NCI-H2196 (cell line): ENCODE results near the gene LCN1.
"Not testable (repeated sequence)": the region's sequence is repeated elsewhere in the genome, so short reads cannot be mapped to it uniquely, and the experiment has no call there.

Source experiments
- DNase-seq: peaks from one replicate; lab custom pipeline; 2025; ENCODE audit not compliant: unreplicated experiment; lab: John Stamatoyannopoulos, UW

Gene LCN1

GRCh38 chr9:135522137-135522877 is 1.1 kb downstream of the LCN1 start:
- DNase-seq, result no peak

- DNase-seq, result no peak
Observed at GRCh38 chr9:135522931-135523330, 1.7 kb downstream of the LCN1 start.

GRCh38 chr9:135523521-135524129 is 2.4 kb downstream of the LCN1 start:
- DNase-seq, result no peak

DNA sequence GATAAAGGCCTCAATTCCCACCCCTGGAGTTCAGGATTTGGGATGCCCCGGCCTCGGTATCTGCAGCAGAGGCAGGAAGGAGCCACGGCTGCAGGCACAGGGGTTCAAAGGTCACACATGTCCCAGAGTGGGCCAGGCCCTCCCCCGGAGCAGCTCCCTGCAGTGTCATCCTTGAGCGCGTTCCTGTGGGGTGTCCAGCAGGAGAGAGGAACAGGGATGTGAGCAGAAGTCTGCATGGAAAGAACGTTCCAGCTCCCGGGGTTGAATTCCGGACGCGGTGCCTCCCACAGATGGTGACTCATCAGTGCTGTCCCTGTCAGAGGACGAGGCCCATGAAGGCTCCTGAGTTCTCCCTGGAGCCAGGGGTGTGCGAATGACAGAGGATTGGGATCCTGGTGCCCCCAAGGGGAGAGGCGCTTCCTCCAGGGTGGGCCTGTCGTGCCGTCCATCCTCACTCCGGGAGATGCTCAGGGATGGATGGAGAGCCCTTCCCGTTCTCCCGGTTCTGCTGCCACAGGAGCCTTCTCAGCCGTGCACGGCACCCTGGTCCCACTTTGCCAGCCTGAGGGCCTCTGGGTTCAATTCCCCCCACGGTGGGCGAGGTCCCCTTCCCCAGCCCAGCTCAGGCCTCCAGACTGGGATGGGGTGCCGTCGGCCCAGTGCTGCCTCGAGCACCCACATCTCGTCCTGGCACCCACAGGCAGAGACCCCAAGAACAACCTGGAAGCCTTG is 3.1 kb downstream of the LCN1 start:
- DNase-seq, result no peak

- no peak for DNase-seq
Observed at GRCh38 chr9:135525241-135526088, 4.2 kb downstream of the LCN1 start.

DNA sequence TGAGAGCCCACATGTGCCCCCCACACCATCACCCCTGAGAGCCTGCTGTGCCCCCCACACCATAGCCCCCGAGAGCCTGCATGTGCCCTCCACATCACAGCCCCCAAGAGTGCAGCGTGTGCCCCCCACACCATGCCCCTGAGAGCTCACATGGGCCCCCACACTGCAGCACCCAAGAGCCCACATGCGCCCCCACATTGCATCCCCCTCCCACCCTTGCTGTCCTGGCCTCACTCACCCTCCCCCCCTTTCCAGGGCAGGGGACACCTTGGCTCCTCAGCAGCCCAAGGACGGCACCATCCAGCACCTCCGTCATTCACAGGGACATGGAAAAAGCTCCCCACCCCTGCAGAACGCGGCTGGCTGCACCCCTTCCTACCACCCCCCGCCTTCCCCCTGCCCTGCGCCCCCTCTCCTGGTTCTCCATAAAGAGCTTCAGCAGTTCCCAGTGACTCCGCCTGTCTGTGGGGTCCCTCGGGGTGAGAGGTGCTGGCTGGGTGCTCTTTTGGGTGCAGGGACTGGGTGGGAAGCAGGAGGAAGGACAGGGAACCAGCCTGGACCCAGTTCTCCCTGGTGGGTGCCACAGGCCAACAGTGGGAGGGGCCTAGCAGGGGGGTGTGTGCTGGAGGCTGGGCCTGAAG is 5.0 kb downstream of the LCN1 start:
- DNase-seq, result no peak

GRCh38 chr9:135526730-135527571 is 5.7 kb downstream of the LCN1 start:
- no peak for DNase-seq

DNA sequence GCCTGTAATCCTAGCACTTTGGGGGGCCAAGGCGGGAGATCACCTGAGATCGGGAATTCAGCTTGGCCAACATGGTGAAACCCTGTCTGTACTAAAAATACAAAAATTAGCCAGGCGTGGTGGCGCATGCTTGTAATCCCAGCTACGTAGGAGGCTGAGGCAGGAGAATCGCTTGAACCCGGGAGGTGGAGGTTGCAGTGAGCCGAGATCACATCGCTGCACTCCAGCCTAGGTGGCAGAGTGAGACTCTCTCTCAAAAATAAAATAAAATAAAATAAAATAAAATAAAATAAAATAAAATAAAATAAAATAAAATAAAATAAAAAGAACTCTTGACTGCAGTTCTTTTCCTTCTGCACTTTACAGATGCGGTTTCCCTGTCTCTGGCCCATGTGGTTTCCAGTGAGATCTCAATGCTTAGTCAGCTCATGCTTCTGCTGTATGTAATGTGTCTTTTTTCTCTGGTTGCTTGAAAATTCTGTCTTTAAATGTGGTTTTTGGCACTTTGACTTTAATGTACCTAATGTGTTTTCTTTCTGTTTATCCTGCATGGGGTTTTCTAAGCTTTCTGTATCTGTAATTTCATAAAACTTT is 7.7 kb downstream of the LCN1 start:
- DNase-seq, result not testable (repeated sequence)

- no peak for DNase-seq
Observed at GRCh38 chr9:135530146-135530545, 8.9 kb downstream of the LCN1 start.

DNA sequence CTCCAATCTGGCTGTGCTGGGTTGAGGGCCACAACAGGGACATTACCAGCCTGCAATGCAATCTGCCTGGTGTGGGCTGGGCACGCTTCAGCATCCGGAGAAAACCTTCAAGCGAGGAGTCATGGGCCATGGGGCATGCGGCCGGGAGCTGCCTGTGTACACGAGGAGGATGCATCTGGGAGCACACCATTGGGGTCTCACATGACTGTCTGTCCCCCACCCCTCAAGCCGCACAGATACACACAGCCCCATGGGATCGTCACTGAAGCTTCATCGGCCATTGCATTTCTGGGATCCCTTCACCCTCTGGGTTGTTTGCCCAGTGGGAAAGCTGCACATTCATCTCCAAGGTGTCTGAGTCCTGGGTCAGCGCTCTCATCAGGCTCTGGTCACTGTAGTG is 9.9 kb downstream of the LCN1 start:
- no peak for DNase-seq

- DNase-seq, result no peak
Observed at GRCh38 chr9:135533113-135533512, 11.9 kb downstream of the LCN1 start.

- DNase-seq, result no peak
Observed at GRCh38 chr9:135533674-135534073, 12.4 kb downstream of the LCN1 start.

DNA sequence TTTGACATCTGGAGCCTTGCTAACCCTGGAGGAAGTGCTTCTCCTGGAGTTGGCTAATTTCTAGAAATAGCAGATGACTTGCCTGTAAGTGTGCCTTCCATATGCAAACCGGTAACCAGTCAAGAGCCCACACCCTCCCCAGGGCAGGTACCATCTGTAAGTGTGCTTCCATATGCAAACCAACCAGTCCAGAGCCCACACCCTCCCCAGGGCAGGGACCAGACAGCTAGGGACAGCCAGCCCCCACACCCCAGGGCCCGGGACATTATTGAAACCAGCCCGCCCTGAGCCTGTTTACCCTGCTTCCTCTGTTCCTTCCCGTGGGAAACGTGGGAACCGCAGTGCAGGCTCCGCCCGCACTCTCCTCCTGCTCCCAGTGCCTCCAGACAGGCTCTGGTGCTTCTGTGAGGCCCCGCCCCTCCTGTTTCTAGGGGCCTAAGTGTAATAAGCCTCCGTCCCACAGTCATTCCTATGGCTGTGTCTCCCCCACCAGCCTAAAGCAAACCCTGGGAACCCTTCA is 13.0 kb downstream of the LCN1 start:
- DNase-seq, result not testable (repeated sequence)

DNA sequence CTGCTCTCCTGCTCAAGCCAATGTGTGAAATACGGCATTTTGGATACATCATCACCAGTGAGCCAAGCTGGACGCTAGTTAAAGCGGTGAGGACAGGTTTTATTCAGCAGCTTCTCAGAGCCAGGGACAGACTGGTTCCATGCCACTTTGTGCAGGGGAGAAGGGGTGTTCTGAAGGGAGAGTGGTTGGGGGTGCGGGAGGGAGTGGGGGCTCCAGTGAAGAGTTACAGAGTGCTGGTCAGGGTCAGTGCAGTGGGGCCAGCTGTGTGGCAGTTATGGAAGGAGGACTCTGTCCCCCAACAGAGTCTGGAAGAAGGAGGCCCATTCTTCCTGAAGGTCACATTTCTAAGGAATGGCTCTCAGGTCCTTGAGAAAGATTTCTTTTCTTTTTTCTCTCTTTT is 13.6 kb downstream of the LCN1 start:
- not testable (repeated sequence) for DNase-seq

GRCh38 chr9:135535631-135536030 is 14.4 kb downstream of the LCN1 start:
- DNase-seq, result not testable (repeated sequence)

DNA sequence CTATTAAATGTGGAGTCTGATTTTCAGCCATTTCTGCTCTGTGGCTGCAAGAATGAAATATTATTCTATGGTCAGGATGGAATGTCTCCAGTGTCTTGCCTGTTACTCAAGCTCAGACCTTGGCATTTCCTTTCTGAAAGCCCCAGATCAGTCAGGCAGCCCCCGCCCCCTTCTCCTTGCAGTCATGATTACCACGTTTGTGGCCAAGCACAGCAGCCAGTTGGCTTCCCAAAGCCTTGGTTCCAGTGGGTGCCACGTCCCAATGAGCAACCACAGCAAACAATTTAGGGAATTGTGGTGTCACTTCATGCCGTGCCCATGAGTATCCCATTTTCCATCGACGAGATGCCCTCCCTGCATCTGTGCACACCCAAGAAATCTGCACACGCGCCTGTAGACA is 15.0 kb downstream of the LCN1 start:
- DNase-seq, result no peak

- DNase-seq, result not testable (repeated sequence)
Observed at GRCh38 chr9:135543262-135543894, 22.1 kb downstream of the LCN1 start.

GRCh38 chr9:135544981-135545635 is 23.9 kb downstream of the LCN1 start:
- no peak for DNase-seq
